Measurements from ENCODE around the gene MYORG.

The MYORG gene

DNA sequence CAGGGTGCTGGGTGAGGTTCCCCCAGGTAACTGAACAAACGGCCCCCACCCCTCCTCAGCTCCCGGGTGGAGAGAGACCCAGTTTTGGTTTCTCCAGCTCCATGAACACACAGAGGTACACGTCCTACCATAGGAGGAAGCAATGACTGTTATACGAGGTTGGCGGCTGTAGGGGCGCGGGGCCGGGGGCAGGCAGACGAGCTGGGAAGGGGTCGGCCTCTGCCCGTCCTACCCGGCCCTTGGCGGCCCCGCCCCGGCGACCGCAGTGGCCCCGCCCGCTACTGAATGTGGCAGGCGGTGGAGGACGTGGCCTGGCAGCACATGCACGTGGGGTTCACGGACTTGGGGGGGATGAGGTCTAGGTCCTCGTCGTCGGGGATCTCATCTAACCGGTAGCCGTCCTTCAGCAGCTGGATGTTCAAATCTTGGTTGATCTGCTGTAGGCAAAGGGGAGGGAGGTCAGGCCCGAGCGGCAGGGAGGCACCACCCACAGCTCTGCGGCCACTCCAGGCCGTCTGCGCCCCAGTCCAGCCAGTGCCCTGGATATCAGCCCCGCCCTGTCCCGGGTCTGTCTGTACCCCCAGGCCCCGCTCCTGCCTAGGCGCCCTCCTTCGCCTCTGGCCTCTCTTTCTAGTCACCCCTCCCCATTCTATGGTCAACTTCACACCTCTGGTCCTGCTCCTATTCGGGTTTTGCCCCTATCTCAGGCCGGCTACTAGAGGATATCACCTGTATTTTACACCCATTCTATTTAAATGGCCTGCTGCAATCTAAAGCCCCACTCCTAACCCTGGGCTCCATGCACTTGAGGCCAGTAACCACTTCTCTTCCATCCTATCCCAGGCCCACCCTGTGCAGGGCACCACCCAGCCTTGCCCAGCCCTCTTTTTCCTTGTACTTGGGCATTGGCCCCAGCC, 24.2 kb upstream of the MYORG start:
- Histone ChIP-seq H3K27ac (ENCODE audit: low read depth, low read length) (no peak overlapping the region), H3K9ac (ENCODE audit: low read depth, low read length) (no peak overlapping the region), H3K9me3 (ENCODE audit: insufficient read depth, low read depth, low read length) (no peaks in the 10 kb centered on the region), H3K4me1 (ENCODE audit: insufficient read depth, low read length) (no peaks in the 10 kb centered on the region), H3K27me3 (ENCODE audit: insufficient read depth, low read length) (no peaks in the 10 kb centered on the region), H3K36me3 (ENCODE audit: insufficient read depth, low read length) (no peaks in the 10 kb centered on the region), H3K4me3 (ENCODE audit: low read length) (no peak overlapping the region)
- 93% methylated on average over 40 of the region's 40 CpGs for WGBS

DNA sequence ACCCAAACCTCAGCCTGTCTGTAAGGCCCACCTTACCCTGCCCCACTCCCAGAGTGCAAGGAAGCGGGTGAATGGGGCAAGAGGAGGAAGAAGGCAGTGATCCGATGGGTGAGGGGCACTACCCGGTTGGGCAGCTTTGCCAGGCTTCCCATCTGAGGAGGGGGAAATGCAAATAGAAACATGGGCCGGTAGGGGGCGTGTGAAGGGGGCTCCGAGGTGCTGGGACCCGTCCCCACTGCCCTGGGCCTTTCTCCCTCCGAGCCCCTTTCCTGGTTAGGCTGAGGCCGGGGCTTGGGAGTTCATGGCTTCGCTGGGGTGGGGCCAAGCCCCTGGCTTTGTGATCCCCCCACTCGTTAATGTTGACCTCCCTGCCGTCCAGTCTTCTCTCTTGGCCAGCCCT, 23.6 kb upstream of the MYORG start:
- Histone ChIP-seq H3K9me3 (ENCODE audit: insufficient read depth, low read depth, low read length) (no peaks in the 10 kb centered on the region), H3K27ac (ENCODE audit: low read depth, low read length) (no peak overlapping the region), H3K4me3 (ENCODE audit: low read length) (no peak overlapping the region), H3K9ac (ENCODE audit: low read depth, low read length) (no peak overlapping the region), H3K36me3 (ENCODE audit: insufficient read depth, low read length) (no peaks in the 10 kb centered on the region), H3K27me3 (ENCODE audit: insufficient read depth, low read length) (no peaks in the 10 kb centered on the region), H3K4me1 (ENCODE audit: insufficient read depth, low read length) (no peaks in the 10 kb centered on the region)
- WGBS: 82% methylated on average over 12 of the region's 12 CpGs

DNA sequence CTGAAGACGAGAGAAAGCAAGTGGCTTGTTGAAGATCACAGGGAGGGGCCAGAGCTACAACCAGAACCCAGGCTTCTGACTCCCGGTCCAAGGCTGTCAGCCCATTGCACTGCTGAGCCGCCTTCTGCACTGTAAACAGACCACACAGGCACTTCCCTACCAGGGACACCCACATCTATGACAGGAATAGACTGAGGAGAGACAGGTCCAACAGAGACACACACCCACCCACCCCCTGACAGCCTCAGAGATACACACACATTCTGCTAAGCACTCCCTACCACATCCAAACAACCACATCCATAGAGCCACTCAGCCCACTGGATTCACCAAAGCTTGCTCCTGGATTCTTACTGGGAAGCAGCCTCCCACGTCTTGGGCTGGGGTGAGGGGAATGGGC, 23.0 kb upstream of the MYORG start:
- Histone ChIP-seq H3K4me3 (ENCODE audit: low read length) (no peak overlapping the region), H3K4me1 (ENCODE audit: insufficient read depth, low read length) (no peaks in the 10 kb centered on the region), H3K9ac (ENCODE audit: low read depth, low read length) (no peak overlapping the region), H3K27me3 (ENCODE audit: insufficient read depth, low read length) (no peaks in the 10 kb centered on the region), H3K36me3 (ENCODE audit: insufficient read depth, low read length) (no peaks in the 10 kb centered on the region), H3K27ac (ENCODE audit: low read depth, low read length) (no peak overlapping the region), H3K9me3 (ENCODE audit: insufficient read depth, low read depth, low read length) (no peaks in the 10 kb centered on the region)
- 91% methylated on average over 4 of the region's 4 CpGs for WGBS

DNA sequence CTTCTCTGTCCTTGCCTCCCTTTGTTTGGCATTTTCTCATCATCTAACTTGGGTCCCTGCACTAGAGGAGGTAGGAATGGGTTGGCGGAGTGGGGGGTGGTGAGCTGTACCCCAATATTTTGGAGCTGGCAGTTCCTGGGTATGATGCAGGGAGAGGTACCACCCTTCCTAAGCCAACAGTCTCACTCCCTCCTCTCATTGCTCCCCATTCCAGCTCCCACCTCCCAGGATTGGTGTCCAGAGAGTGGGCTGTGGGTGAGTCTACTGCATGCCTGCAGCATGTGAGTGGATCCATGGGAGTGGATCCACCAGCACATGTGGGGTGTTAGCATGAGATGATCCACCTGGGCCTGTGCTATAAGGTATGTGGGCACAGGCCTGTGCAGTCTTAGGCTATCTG, 22.2 kb upstream of the MYORG start:
- WGBS: no CpG with 5 or more reads among the region's 1 CpG
- H3K27me3 ChIP-seq (ENCODE audit: insufficient read depth, low read length): no peaks in the 10 kb centered on the region
- H3K9ac ChIP-seq (ENCODE audit: low read depth, low read length): no peak overlapping the region
- H3K4me1 ChIP-seq (ENCODE audit: insufficient read depth, low read length): no peaks in the 10 kb centered on the region
- H3K36me3 ChIP-seq (ENCODE audit: insufficient read depth, low read length): no peaks in the 10 kb centered on the region
- H3K9me3 ChIP-seq (ENCODE audit: insufficient read depth, low read depth, low read length): no peaks in the 10 kb centered on the region
- H3K4me3 ChIP-seq (ENCODE audit: low read length): no peak overlapping the region
- H3K27ac ChIP-seq (ENCODE audit: low read depth, low read length): no peak overlapping the region

DNA sequence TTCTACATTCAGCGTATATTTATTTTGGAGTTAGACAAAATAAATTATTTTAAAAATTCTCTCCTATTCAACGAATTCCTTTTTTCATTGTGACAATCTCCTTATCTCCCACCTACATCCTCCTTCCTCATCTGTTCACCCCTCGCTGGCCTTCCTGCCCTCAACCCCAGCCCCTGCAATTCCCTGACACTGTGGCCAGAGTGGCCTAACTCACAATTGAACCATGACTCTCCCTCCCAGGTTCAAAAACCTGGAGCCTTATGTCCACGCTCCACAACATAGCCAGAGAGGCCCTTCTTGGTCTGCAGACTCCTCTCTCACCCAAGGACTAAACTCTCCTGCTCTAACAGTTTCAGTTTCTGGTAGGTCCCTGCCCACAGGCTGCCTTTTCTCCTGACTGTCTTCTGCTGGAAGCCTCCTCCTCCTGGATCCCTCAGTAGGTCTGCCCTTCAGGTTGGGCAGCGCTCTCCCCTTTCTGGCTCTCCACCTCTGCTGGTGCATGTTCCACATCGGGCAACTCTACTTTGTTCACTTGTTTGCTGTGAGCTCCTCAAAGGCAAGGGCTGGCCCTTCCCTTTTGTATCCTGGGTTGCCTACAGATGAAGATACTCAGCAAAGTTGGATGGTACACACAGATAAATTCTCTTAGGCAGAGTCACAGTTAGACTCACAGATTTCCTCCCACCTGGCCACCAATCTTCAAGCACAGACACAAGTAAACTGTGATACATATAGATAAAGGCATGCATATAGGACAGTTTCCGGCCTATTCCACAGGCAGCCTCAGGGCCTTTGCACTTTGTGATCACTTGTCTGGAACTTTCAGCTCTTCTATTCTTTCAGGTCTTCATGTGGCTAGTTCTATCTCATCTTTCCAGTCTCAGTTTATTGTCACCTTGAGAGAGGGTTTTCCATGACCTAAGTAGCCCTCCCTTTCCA, 19.8 kb upstream of the MYORG start:
- no peaks in the 10 kb centered on the region for H3K9me3 ChIP-seq (ENCODE audit: insufficient read depth, low read depth, low read length)
- no peaks in the 10 kb centered on the region for H3K36me3 ChIP-seq (ENCODE audit: insufficient read depth, low read length)
- no peak overlapping the region for H3K27ac ChIP-seq (ENCODE audit: low read depth, low read length)
- no peaks in the 10 kb centered on the region for H3K4me1 ChIP-seq (ENCODE audit: insufficient read depth, low read length)
- H3K9ac ChIP-seq (ENCODE audit: low read depth, low read length): no peak overlapping the region
- H3K4me3 ChIP-seq (ENCODE audit: low read length): no peak overlapping the region
- peaks cover 13% of the 10 kb centered on the region; the same call in 1 of the 2 replicates for H3K27me3 ChIP-seq (ENCODE audit: insufficient read depth, low read length)
- 75% methylated on average over 6 of the region's 7 CpGs for WGBS

DNA sequence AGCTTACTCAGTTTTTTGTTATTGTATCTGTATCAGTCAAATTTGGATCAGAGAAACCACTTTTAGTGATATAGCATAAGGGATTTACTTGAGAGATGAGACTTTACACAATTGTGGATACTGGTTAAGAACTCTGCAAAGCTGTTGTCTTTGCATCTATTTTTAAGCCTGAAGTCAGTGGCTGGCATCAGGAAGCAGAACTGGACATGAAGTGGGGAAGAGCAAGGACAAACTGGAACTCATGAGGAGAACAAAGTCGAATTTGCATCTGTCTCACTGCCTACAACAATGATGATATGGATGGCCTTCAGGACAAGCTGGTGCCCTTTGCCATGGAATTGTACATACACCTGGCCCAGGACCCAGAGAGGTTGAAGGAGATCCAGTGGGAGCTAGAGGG, 15.8 kb upstream of the MYORG start:
- H3K36me3 ChIP-seq (ENCODE audit: insufficient read depth, low read length): no peaks in the 10 kb centered on the region
- no peak overlapping the region for H3K27ac ChIP-seq (ENCODE audit: low read depth, low read length)
- H3K4me3 ChIP-seq (ENCODE audit: low read length): no peak overlapping the region
- WGBS: 85% methylated on average over 1 of the region's 1 CpG
- no peaks in the 10 kb centered on the region for H3K4me1 ChIP-seq (ENCODE audit: insufficient read depth, low read length)
- peaks cover 17% of the 10 kb centered on the region; the same call in 1 of the 2 replicates for H3K27me3 ChIP-seq (ENCODE audit: insufficient read depth, low read length)
- H3K9ac ChIP-seq (ENCODE audit: low read depth, low read length): no peak overlapping the region
- H3K9me3 ChIP-seq (ENCODE audit: insufficient read depth, low read depth, low read length): no peaks in the 10 kb centered on the region

DNA sequence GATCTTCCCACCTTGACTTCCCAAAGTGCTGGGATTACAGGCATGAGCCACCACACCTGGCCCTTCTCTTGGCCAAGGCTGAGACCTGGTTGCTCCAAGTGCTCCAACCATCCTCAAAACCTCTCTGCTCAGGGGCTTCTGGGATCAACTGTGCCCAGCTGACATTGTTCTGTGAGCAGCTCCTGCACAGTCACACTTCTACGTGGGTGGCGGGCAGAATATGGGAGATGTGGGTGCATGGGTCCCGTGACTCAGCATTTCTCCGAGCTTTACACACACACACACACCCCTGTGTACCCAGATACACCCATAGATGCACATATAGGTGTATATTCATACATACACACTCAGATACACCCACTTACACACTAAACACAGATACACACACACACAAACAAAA, 10.5 kb upstream of the MYORG start:
- Histone ChIP-seq H3K4me3 (ENCODE audit: low read length) (no peak overlapping the region), H3K4me1 (ENCODE audit: insufficient read depth, low read length) (no peaks in the 10 kb centered on the region), H3K36me3 (ENCODE audit: insufficient read depth, low read length) (no peaks in the 10 kb centered on the region), H3K9me3 (ENCODE audit: insufficient read depth, low read depth, low read length) (no peaks in the 10 kb centered on the region), H3K27me3 (ENCODE audit: insufficient read depth, low read length) (peaks cover 28% of the 10 kb centered on the region), H3K27ac (ENCODE audit: low read depth, low read length) (no peak overlapping the region), H3K9ac (ENCODE audit: low read depth, low read length) (no peak overlapping the region)
- WGBS: 95% methylated on average over 4 of the region's 4 CpGs

DNA sequence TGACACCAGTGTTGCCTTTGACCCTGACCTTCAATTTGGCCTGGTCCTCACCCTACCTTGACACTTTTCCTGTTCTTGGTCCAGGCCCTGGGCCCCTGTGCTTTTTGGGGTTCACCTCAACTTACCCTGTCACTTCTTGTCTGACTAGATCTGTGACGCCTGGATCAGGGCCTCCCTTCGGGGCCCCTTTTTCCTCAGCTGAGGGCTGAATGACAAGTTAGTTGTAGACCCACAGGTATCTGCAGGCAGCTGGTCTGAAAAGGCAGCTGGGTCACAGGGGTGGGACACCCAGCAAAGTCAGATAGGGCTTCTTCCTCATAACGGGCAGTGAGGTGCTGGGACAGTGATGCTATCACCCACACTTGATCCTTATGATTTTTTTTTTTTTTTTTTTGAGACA, 10.0 kb upstream of the MYORG start:
- Histone ChIP-seq H3K36me3 (ENCODE audit: insufficient read depth, low read length) (no peaks in the 10 kb centered on the region), H3K4me3 (ENCODE audit: low read length) (no peak overlapping the region), H3K27ac (ENCODE audit: low read depth, low read length) (no peak overlapping the region), H3K9me3 (ENCODE audit: insufficient read depth, low read depth, low read length) (no peaks in the 10 kb centered on the region), H3K27me3 (ENCODE audit: insufficient read depth, low read length) (peaks cover 33% of the 10 kb centered on the region), H3K9ac (ENCODE audit: low read depth, low read length) (no peak overlapping the region), H3K4me1 (ENCODE audit: insufficient read depth, low read length) (no peaks in the 10 kb centered on the region)
- WGBS: 91% methylated on average over 3 of the region's 3 CpGs

DNA sequence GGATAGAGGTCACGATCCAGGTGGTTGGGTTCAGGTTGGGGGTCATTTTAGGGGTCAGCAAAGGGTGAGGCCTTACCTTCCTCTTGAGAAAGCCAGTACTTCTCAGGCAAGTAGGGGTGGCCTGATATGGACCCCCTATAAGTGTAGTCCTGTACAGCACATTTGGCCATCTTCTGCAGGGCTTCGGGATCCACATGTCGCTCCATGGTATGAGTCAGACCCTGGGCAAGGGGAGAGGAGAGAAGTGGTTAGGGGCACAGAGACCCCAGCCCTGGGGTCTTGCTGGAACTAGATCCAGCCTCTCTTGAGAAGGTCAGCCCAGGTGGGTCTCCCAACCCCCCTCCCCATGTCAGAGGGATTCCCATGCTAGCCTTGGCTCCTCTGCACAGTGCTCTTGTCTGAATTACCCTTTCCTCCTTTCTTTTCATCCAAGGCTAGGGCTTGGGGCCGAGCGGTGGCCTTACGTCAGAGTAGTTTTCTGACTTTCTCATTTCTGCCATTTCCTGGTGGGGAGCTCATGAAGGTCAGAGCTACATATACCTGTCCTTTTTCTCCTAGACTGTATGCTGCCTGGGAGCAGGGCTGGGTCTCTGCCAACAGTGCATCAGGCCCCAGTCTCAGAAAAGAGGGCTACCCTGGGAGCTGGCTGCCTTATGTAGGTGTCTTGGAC, 9.0 kb upstream of the MYORG start:
- H3K36me3 ChIP-seq (ENCODE audit: insufficient read depth, low read length): no peaks in the 10 kb centered on the region
- 95% methylated on average over 6 of the region's 6 CpGs for WGBS
- no peaks in the 10 kb centered on the region for H3K9me3 ChIP-seq (ENCODE audit: insufficient read depth, low read depth, low read length)
- no peak overlapping the region for H3K27ac ChIP-seq (ENCODE audit: low read depth, low read length)
- H3K9ac ChIP-seq (ENCODE audit: low read depth, low read length): no peak overlapping the region
- H3K4me1 ChIP-seq (ENCODE audit: insufficient read depth, low read length): no peaks in the 10 kb centered on the region
- peaks cover 38% of the 10 kb centered on the region for H3K27me3 ChIP-seq (ENCODE audit: insufficient read depth, low read length)
- no peak overlapping the region for H3K4me3 ChIP-seq (ENCODE audit: low read length)

DNA sequence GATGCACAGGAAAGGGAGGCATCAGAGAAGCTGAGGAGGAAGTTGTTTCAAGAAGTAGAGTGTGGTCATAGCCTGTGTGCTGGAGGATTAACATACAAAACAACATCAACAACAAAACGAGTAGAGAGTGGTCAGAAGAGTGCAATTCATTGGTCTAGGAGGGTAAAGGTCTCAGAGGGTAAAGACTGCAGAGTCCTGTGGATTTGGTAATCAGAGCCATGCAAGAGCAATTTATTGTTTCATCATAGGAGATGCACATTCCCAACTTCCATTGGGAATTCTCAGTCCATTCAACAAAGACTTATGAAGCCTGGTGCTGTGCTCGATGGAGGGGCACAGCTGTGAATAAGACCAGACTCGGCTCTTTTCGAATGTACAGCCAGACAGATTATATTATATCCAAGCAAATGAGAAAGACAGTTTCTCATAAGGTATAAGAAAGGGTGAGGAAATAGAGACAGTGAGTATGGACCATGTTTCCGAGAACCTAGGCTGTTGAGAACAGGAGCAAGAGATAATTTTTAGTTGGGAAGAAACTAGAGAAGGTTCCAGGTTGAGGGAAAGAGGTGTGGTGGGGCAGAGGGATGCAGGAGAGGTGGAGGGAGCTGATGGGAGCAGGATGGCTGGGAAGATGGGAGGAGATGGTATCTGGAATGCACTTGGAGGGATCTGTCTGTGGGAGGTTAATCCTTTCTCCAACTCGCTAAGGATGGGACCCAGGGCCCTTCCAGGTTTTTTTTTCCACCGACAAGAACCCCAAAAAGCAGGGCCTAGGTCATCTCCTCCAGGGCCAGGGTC, 7.9 kb upstream of the MYORG start:
- 88% methylated on average over 7 of the region's 7 CpGs for WGBS
- peaks cover 49% of the 10 kb centered on the region for H3K27me3 ChIP-seq (ENCODE audit: insufficient read depth, low read length)
- H3K4me3 ChIP-seq (ENCODE audit: low read length): no peak overlapping the region
- no peaks in the 10 kb centered on the region for H3K36me3 ChIP-seq (ENCODE audit: insufficient read depth, low read length)
- no peaks in the 10 kb centered on the region for H3K9me3 ChIP-seq (ENCODE audit: insufficient read depth, low read depth, low read length)
- peaks cover 6% of the 10 kb centered on the region; the same call in 1 of the 2 replicates for H3K4me1 ChIP-seq (ENCODE audit: insufficient read depth, low read length)
- no peak overlapping the region for H3K9ac ChIP-seq (ENCODE audit: low read depth, low read length)
- no peak overlapping the region for H3K27ac ChIP-seq (ENCODE audit: low read depth, low read length)

Measured in HUES64 (cell line).